ENCODE data around the gene ITPR1. TPM values are rescaled to one million over a fixed set of nuclear protein-coding genes. Genes with fewer than 3 reads are reported as not detected.

Gene ITPR1
- total RNA-seq, 1 donor from 2014 or later = 53.1 TPM

GRCh38 chr3:4744405-4745234 lies 251.5 kb downstream of the ITPR1 start:
- H3K36me3 Mint-ChIP-seq (ENCODE audit: low read depth, unreplicated experiment) = peaks cover 38% of the 10 kb centered on the region
- peaks cover 1% of the 10 kb centered on the region for H3K27me3 Mint-ChIP-seq (ENCODE audit: unreplicated experiment)
- DNase-seq (ENCODE audit: low spot score) = no peak
- TF ChIP-seq CTCF (IDR thresholded peaks at IDR 0.05; ENCODE audit: unreplicated experiment) = no peak
- no peaks in the 10 kb centered on the region for H3K9me3 Mint-ChIP-seq (ENCODE audit: unreplicated experiment)
- H3K4me1 Mint-ChIP-seq (ENCODE audit: unreplicated experiment) = peaks cover 55% of the 10 kb centered on the region
- H3K27ac Mint-ChIP-seq (ENCODE audit: unreplicated experiment) = peak overlapping the region; percentile 82
- H3K4me3 Mint-ChIP-seq (ENCODE audit: unreplicated experiment) = no peak overlapping the region

GRCh38 chr3:4745235-4745610 lies 252.1 kb downstream of the ITPR1 start:
- Mint-ChIP-seq H3K36me3 (ENCODE audit: low read depth, unreplicated experiment) (peaks cover 38% of the 10 kb centered on the region), H3K4me3 (ENCODE audit: unreplicated experiment) (no peak overlapping the region), H3K9me3 (ENCODE audit: unreplicated experiment) (no peaks in the 10 kb centered on the region), H3K27me3 (ENCODE audit: unreplicated experiment) (peaks cover 1% of the 10 kb centered on the region), H3K4me1 (ENCODE audit: unreplicated experiment) (peaks cover 62% of the 10 kb centered on the region), H3K27ac (ENCODE audit: unreplicated experiment) (peak overlapping the region; percentile 81)
- DNase-seq (ENCODE audit: low spot score) = no peak
- TF ChIP-seq CTCF (IDR thresholded peaks at IDR 0.05; ENCODE audit: unreplicated experiment) = no peak

GRCh38 chr3:4746241-4746958 lies 253.3 kb downstream of the ITPR1 start:
- H3K4me1 Mint-ChIP-seq (ENCODE audit: unreplicated experiment) = peaks cover 66% of the 10 kb centered on the region

GRCh38 chr3:4748127-4748526 lies 255.0 kb downstream of the ITPR1 start:
- Mint-ChIP-seq H3K27ac (ENCODE audit: unreplicated experiment) (peak overlapping the region; percentile 38), H3K36me3 (ENCODE audit: low read depth, unreplicated experiment) (peaks cover 43% of the 10 kb centered on the region), H3K9me3 (ENCODE audit: unreplicated experiment) (no peaks in the 10 kb centered on the region), H3K4me3 (ENCODE audit: unreplicated experiment) (no peak overlapping the region), H3K27me3 (ENCODE audit: unreplicated experiment) (peaks cover 5% of the 10 kb centered on the region), H3K4me1 (ENCODE audit: unreplicated experiment) (peaks cover 68% of the 10 kb centered on the region)
- no peak for DNase-seq (ENCODE audit: low spot score)
- TF ChIP-seq CTCF (IDR thresholded peaks at IDR 0.05; ENCODE audit: unreplicated experiment) = no peak

More at GRCh38 chr3:4746241-4746958, 253.3 kb downstream of the ITPR1 start:
- peaks cover 38% of the 10 kb centered on the region for H3K36me3 Mint-ChIP-seq (ENCODE audit: low read depth, unreplicated experiment)
- H3K9me3 Mint-ChIP-seq (ENCODE audit: unreplicated experiment) = no peaks in the 10 kb centered on the region
- no peak for DNase-seq (ENCODE audit: low spot score)
- peak overlapping the region; percentile 70 for H3K4me3 Mint-ChIP-seq (ENCODE audit: unreplicated experiment)
- peaks cover 5% of the 10 kb centered on the region for H3K27me3 Mint-ChIP-seq (ENCODE audit: unreplicated experiment)
- no peak overlapping the region for H3K27ac Mint-ChIP-seq (ENCODE audit: unreplicated experiment)
- no peak for TF ChIP-seq CTCF (IDR thresholded peaks at IDR 0.05; ENCODE audit: unreplicated experiment)
